ENCODE data around the gene PCNX1.

PCNX1 gene

DNA sequence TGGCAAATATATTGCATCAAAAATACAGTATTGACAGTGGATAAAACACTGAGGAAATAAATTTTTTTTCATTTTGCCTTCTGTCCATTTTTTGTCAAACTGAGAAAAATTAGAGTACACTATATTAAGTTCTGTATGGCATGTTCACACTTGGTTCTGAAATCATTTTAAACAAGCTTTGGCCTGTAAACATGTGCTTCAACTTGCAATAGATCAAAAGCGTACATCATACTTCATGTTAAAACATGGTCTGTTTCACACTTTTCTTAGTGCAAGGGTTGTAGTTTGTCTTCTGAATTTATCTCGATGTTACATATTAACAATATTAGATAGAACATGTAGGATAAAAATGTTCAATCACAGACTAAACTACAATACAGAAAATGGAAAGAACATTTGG lies 208.0 kb downstream of the PCNX1 start:
- no peak for TF ChIP-seq CTCF (conservative IDR thresholded peaks at IDR 0.05; ENCODE audit: low read depth, low read length)
- no peak for DNase-seq (ENCODE audit: low read depth)
- H3K4me3 ChIP-seq (ENCODE audit: low read depth, low read length) = no peak overlapping the region

DNA sequence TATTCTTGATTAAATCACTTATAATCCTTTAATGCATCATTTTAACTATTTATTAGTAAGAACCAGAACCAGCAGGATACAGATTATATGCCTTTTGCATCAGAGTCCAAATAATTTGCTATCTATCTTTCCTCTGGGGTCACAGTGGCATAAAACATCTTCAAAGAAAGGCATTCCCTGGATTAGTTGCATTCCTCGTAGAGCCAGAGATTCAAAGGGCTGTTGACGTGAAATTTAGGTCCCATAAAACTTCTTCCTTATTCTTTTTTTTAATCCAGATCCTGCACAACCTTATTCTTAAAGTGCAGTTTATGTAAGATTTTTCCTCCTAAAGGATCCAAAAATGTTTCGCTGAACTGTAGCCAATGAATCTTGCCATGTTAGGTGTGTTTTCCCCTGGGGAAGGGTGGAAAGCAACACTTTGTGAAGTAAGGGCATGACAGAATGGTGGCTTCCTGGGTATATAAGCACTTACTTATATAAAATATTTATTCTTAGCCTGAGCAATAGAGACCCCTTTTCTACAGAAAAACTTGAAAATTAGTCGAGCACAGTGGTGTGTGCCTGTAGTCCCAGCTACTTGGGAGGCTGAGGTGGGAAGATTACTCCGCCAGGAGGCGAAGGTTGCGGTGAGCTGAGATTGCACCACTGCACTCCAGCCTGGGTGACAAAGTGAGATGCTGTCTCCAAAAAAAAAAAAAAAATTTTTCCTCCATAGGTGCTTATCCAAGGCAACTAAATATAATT lies 208.7 kb downstream of the PCNX1 start:
- no peak for DNase-seq (ENCODE audit: low read depth)
- H3K4me3 ChIP-seq (ENCODE audit: low read depth, low read length) = no peak overlapping the region
- TF ChIP-seq CTCF (conservative IDR thresholded peaks at IDR 0.05; ENCODE audit: low read depth, low read length) = no peak

GRCh38 chr14:71116568-71117122 lies 209.4 kb downstream of the PCNX1 start:
- no peak for DNase-seq (ENCODE audit: low read depth)
- no peak for TF ChIP-seq CTCF (conservative IDR thresholded peaks at IDR 0.05; ENCODE audit: low read depth, low read length)
- H3K4me3 ChIP-seq (ENCODE audit: low read depth, low read length) = no peak overlapping the region

DNA sequence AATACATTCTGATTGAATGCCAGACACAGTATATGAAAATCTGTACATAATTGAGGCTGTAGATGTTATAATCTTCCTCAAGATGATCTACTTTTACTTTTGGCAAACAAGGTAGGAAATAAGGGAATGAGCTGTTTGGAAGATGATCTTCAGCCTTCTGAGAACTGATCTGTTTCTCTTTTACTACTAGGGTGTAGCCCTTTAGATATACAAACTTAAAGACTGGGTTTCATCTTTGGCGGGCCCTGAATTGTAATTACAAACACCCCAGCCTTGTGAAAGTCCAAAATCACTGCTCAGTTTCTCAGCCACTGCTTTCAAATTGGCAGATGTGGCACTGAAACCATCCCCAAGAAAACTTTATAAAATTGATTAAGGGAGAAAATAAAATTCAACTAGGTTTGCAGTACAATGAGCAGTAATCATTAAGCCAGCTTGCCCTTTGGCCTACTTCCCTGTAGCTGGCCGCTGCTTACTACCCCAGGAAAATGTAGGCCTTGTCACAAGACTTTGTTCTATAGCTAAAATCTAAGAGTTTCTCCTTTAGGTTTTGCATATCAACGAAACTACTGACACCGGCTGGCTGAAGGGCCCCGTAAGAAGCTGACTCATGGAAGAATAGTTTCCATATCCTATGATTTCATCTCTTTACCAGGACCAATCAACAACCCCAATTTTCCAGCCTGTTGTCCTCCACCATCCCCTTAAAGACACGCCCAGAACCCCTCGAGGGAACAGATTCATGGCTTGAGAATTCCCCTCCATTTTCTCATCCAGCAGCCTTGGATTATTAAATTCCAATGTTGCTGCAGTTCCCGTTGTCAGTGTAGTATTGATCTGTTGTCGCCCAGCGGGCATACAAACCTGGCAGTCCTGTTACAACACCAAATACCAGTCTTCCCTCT lies 210.8 kb downstream of the PCNX1 start:
- no peak overlapping the region for H3K4me3 ChIP-seq (ENCODE audit: low read depth, low read length)
- no peak for TF ChIP-seq CTCF (conservative IDR thresholded peaks at IDR 0.05; ENCODE audit: low read depth, low read length)
- peak; percentile 80 for DNase-seq (ENCODE audit: low read depth)

DNA sequence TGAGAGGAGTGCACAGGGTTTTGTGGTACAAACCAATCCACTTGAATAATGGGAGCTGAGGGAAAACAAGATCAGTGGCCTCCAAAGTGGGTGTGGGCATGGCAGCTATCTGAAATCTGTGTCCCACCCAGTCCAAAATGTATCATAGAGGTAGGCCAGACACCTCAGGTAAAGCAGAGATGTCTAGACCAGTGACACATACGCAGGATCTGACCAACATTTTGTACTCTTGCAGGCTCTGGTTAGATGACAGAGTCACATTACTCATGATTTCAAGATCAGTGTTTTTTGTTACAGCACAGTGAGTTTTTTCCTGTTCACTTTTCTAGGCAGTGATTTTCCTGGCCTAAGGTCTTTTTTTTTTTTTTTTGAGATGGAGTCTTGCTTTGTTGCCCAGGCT lies 211.8 kb downstream of the PCNX1 start:
- no peak for TF ChIP-seq CTCF (conservative IDR thresholded peaks at IDR 0.05; ENCODE audit: low read depth, low read length)
- no peak overlapping the region for H3K4me3 ChIP-seq (ENCODE audit: low read depth, low read length)
- DNase-seq (ENCODE audit: low read depth) = peak; percentile 29

DNA sequence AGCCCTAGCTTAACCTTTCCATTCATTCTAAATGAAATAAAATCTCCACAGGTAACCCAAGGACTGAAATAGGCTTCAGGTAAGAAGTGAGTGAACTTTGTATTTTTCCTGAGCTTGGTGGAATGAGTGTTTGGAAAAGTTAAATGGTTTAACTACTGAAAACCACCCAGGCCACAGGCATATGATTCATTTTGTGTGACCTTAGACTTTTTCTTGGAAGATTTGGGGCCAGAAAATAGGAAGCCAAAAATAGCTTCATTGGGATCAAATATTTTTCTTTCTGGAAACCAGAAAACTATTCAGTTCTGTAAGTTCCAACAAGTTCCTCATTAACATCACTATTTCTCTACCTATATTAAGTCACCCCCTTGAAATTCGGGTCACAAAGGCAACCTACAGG lies 212.6 kb downstream of the PCNX1 start:
- no peak for DNase-seq (ENCODE audit: low read depth)
- no peak for TF ChIP-seq CTCF (conservative IDR thresholded peaks at IDR 0.05; ENCODE audit: low read depth, low read length)
- no peak overlapping the region for H3K4me3 ChIP-seq (ENCODE audit: low read depth, low read length)
